CD4-positive, alpha-beta T cell treated with Interleukin-15 for 1 hour (primary cell): ENCODE measurements around the gene GALK2.
"Not testable (repeated sequence)": the region's sequence is repeated elsewhere in the genome, so short reads cannot be mapped to it uniquely, and the experiment has no call there.

Experiments
- DNase-seq: peaks from one replicate; pipeline ENCODE4 v3.0.0-alpha.2; 2020

Gene GALK2

GRCh38 chr15:49168016-49168415 lies 2.0 kb upstream of the GALK2 start:
- DNase-seq, result no peak

- no peak for DNase-seq
Measured at GRCh38 chr15:49171790-49172189, 1.7 kb downstream of the GALK2 start.

GRCh38 chr15:49174902-49175301 lies 4.9 kb downstream of the GALK2 start:
- no peak for DNase-seq

- not testable (repeated sequence) for DNase-seq
Measured at GRCh38 chr15:49175582-49176397, 5.7 kb downstream of the GALK2 start.

GRCh38 chr15:49178497-49178896 lies 8.4 kb downstream of the GALK2 start:
- no peak for DNase-seq

GRCh38 chr15:49179433-49180190 lies 9.6 kb downstream of the GALK2 start:
- no peak for DNase-seq

GRCh38 chr15:49182128-49182527 lies 12.1 kb downstream of the GALK2 start:
- DNase-seq, result no peak

- not testable (repeated sequence) for DNase-seq
Measured at GRCh38 chr15:49183741-49184140, 13.7 kb downstream of the GALK2 start.

GRCh38 chr15:49185473-49185872 lies 15.4 kb downstream of the GALK2 start:
- no peak for DNase-seq

GRCh38 chr15:49187549-49188245 lies 17.6 kb downstream of the GALK2 start:
- no peak for DNase-seq

- no peak for DNase-seq
Measured at GRCh38 chr15:49188933-49189332, 18.9 kb downstream of the GALK2 start.

GRCh38 chr15:49189631-49190030 lies 19.6 kb downstream of the GALK2 start:
- no peak for DNase-seq

- DNase-seq, result no peak
Measured at GRCh38 chr15:49190586-49190985, 20.5 kb downstream of the GALK2 start.

GRCh38 chr15:49191892-49192291 lies 21.8 kb downstream of the GALK2 start:
- DNase-seq, result no peak

- no peak for DNase-seq
Measured at GRCh38 chr15:49196856-49197255, 26.8 kb downstream of the GALK2 start.

GRCh38 chr15:49199666-49200065 lies 29.6 kb downstream of the GALK2 start:
- no peak for DNase-seq

- no peak for DNase-seq
Measured at GRCh38 chr15:49200347-49200746, 30.3 kb downstream of the GALK2 start.

- DNase-seq, result not testable (repeated sequence)
Measured at GRCh38 chr15:49208102-49208501, 38.1 kb downstream of the GALK2 start.

GRCh38 chr15:49212897-49213296 lies 42.9 kb downstream of the GALK2 start:
- no peak for DNase-seq

GRCh38 chr15:49215768-49216739 lies 46.0 kb downstream of the GALK2 start:
- DNase-seq, result no peak

GRCh38 chr15:49223536-49224274 lies 53.7 kb downstream of the GALK2 start:
- no peak for DNase-seq
